GM13977 (cell line): ENCODE measurements around the gene ACTN4.

Experiments used
- DNase-seq: peaks from one replicate; pipeline ENCODE4 v3.0.0; 2012; ENCODE audit warnings: low spot score
- in situ Hi-C: fragments of 300-500 bp; cut with MboI; formaldehyde crosslinking; loops from one replicate; pipeline ENCODE4 v1.12.0; 2022; ENCODE audit warnings: low sequenced_read_pairs, low pct_unique_long_range_greater_than_20kb, mixed read lengths, inconsistent platforms; ENCODE audit not compliant: unreplicated experiment
- TF ChIP-seq, protein P1 (sequence below): IDR thresholded peaks from 2 replicates; pipeline ENCODE4 v1.5.1; 2012; ENCODE audit warnings: mild to moderate bottlenecking, control low read depth; ENCODE audit not compliant: insufficient read depth; ENCODE audit errors: extremely low read depth, missing control alignments

The ACTN4 gene

GRCh38 chr19:38774181-38774950, 126.9 kb downstream of the ACTN4 start:
- TF ChIP-seq, protein P1, sequence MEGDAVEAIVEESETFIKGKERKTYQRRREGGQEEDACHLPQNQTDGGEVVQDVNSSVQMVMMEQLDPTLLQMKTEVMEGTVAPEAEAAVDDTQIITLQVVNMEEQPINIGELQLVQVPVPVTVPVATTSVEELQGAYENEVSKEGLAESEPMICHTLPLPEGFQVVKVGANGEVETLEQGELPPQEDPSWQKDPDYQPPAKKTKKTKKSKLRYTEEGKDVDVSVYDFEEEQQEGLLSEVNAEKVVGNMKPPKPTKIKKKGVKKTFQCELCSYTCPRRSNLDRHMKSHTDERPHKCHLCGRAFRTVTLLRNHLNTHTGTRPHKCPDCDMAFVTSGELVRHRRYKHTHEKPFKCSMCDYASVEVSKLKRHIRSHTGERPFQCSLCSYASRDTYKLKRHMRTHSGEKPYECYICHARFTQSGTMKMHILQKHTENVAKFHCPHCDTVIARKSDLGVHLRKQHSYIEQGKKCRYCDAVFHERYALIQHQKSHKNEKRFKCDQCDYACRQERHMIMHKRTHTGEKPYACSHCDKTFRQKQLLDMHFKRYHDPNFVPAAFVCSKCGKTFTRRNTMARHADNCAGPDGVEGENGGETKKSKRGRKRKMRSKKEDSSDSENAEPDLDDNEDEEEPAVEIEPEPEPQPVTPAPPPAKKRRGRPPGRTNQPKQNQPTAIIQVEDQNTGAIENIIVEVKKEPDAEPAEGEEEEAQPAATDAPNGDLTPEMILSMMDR: no peak
- DNase-seq: no peak
- in situ Hi-C loops: no loop called here

- TF ChIP-seq, protein P1: no peak
- in situ Hi-C loops: no loop called here
- DNase-seq: no peak
These were observed 131.3 kb downstream of the ACTN4 start for GRCh38 chr19:38778733-38779132.

DNA sequence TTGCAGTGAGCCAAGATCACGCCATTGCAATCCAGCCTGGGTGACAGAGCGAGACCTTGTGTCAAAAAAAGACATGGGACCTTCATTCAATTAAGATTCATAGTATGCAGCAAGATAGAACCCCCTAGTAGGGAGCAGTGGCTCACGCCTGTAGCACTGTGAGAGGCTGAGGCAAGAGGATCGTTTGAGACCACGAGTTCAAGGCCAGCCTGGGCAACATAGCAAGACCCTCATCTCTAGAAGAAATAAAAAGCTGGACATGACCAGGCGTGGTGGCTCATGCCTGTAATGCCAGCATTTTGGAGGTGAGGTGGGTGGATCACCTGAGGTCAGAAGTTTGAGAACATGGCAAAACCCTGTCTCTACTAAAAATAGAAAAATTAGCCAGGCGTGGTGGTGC, 133.0 kb downstream of the ACTN4 start:
- in situ Hi-C loops: no loop called here
- TF ChIP-seq, protein P1: no peak

GRCh38 chr19:38781058-38781457, 133.6 kb downstream of the ACTN4 start:
- no peak for DNase-seq
- in situ Hi-C loops: no loop called here

More for the DNA sequence above, 133.0 kb downstream of the ACTN4 start:
- no peak for DNase-seq

More at GRCh38 chr19:38781058-38781457, 133.6 kb downstream of the ACTN4 start:
- TF ChIP-seq, protein P1: no peak
